GM04503 (cell line): Measurements from ENCODE around the gene SDK1.
"Not testable (repeated sequence)": the region's sequence is repeated elsewhere in the genome, so short reads cannot be mapped to it uniquely, and the experiment has no call there.

Source experiments
- DNase-seq: peaks from one replicate; pipeline ENCODE4 v3.0.0-alpha.2; 2012; ENCODE audit warnings: low read depth

SDK1 gene

DNA sequence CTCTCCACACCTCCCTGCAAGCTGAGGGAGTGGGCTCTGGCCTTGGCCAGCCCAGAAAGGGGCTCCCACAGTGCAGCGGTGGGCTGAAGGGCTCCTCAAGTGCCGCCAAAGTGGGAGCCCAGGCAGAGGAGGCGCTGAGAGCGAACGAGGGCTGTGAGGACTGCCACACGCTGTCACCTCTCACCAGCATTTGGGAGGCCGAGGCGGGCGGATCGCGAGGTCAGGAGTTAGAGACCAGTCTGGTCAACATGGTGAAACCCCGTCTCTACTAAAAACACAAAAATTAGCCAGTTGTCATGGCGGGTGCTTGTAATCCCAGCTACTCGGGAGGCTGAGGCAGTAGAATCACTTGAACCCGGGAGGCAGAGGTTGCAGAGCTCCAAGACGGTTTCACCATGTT, 1013.3 kb downstream of the SDK1 start:
- DNase-seq = not testable (repeated sequence)
